Epithelial cell of proximal tubule (primary cell): ENCODE measurements around the gene GNPDA1. TPM values are rescaled to one million over a fixed set of nuclear protein-coding genes. Genes with fewer than 3 reads are reported as not detected.

Experiments used
- DNase-seq: peaks from one replicate; pipeline ENCODE4 v3.0.0-alpha.2; 2011; ENCODE audit warnings: low read depth
- H3K4me3 ChIP-seq: 2 replicates; pipeline ENCODE4 v1.5.1; 2011; ENCODE audit warnings: low read depth, mild to moderate bottlenecking, low read length
- total RNA-seq: library from RNA; depleted of rRNA; stranded (reverse); fragments of >200 nt; gene quantifications from 2 replicates; pipeline ENCODE4 v1.2.3, GENCODE V29; 2015
- TF ChIP-seq, protein P1 (sequence below): conservative IDR thresholded peaks from 2 replicates; pipeline ENCODE4 v1.5.1; 2012; ENCODE audit warnings: low read depth, mild to moderate bottlenecking, low read length

Gene GNPDA1
- total RNA-seq, 1 donor from 2014 or later, result 50.7 TPM

DNA sequence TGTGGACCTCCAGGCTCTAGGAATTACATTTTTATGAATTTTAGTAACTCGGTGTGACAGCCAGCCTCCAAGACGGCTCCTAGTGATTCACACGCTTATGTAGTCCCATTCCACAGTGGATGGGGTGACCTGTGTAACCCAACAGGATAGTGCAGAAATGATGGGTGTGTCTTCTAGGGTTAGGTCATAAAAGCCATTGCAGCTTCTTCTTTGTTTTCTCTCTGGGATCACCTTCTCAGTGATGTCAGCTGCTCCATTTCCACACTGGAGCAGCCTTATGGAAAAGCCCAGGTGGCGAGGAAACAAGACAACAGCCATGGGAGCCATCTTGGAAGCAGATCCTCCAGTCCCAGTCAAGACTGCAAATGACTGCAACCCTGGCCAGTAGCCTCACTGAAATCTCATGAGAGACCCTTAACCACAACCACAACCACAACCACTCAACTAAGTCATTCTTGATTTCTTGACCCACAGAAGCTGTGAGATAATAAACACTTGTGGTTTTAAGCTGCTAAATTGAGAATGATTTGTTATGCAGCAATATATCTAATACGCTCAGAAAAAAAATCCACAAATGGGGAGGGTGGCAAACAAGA, 5.1 kb upstream of the GNPDA1 start:
- no peak overlapping the region for H3K4me3 ChIP-seq
- TF ChIP-seq, protein P1, sequence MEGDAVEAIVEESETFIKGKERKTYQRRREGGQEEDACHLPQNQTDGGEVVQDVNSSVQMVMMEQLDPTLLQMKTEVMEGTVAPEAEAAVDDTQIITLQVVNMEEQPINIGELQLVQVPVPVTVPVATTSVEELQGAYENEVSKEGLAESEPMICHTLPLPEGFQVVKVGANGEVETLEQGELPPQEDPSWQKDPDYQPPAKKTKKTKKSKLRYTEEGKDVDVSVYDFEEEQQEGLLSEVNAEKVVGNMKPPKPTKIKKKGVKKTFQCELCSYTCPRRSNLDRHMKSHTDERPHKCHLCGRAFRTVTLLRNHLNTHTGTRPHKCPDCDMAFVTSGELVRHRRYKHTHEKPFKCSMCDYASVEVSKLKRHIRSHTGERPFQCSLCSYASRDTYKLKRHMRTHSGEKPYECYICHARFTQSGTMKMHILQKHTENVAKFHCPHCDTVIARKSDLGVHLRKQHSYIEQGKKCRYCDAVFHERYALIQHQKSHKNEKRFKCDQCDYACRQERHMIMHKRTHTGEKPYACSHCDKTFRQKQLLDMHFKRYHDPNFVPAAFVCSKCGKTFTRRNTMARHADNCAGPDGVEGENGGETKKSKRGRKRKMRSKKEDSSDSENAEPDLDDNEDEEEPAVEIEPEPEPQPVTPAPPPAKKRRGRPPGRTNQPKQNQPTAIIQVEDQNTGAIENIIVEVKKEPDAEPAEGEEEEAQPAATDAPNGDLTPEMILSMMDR, result no peak
- DNase-seq, result no peak

DNA sequence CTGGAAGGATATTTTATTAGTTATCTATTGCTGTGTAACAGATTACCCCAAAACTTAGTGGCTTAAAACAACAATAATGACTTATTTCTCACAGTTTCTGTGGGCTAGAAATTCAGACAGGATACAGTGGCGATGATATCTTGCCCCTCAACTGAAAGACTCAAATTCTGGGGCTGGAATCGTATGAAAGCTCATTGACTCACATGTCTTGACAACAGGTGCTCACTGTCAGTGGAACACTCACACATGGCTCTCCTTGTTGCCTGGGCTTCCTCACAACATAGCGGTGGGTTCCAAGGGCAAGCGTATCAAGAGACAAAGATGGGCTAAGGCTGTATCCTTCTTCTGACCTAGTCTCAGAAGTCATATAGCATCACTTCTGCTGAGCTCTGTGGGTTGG, 3.7 kb upstream of the GNPDA1 start:
- TF ChIP-seq, protein P1, result no peak
- DNase-seq, result no peak
- H3K4me3 ChIP-seq, result no peak overlapping the region

DNA sequence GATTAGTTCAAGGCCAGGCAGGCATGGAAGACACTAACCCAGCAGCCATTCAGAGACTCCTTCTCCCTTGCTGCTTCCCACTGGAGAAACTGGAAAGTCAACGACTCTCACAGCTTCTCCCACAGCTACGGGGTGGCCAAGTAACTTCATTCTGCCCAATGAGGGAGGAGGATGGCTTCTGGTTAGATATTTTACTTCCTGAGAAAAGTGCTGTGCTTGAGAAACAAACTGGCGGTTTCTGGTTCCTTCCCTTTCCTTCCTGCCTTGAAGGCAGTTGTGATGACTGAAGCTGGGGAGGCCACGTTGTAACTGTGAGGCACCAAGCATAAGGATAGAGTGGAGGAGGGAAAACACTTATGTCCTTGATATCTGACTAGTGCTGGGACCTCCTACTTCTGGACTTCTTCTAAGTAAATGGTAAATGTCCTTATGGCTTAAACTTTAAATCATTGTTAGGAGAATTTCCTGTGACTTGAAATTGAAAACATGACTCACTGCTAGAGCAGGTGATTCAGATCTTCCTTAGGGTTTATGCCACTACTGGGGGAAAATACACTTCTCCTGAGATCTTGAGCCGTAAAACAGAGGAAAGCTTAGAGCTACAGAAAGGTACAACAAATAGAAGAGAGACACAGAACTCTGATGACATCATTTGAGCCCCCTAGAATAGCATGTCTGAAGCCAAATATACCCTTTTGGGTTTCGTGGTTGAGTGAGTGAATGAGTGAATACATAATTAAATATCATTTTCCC, 3.1 kb upstream of the GNPDA1 start:
- TF ChIP-seq, protein P1, result no peak
- DNase-seq, result peak; percentile 60
- no peak overlapping the region for H3K4me3 ChIP-seq

DNA sequence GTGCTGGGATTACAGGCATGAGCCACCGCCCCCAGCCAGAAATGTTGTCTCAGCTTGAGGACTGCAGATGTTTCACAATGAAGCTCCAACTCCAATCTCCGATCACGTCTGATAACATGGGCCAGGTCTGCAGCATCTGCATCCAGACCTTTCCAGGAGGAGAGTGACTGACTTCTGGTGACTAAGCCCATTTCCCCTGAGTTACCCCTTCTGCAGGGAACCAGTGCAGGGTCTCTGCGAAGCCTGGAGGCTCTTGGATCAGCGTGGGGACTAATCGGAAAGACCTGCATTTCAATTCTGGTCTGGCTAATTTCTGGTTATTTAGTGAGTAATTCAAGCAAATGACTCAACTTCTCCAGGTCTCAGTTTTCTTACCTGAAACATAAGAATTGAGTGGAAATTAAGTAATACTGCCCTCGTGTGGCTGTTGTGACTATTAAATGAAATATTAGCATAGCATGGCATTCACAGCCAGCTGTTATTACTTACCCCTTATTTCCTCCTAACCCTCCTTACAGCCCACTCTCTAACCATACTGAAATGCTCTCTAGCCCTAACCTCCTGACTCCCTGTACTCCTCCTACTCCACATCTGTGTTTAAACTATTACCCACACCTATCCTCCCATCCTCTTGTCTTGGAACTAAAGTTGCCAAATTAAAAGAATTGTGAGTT, 2.2 kb upstream of the GNPDA1 start:
- no peak overlapping the region for H3K4me3 ChIP-seq
- TF ChIP-seq, protein P1, result peak; percentile 59
- peak; percentile 67 for DNase-seq

DNA sequence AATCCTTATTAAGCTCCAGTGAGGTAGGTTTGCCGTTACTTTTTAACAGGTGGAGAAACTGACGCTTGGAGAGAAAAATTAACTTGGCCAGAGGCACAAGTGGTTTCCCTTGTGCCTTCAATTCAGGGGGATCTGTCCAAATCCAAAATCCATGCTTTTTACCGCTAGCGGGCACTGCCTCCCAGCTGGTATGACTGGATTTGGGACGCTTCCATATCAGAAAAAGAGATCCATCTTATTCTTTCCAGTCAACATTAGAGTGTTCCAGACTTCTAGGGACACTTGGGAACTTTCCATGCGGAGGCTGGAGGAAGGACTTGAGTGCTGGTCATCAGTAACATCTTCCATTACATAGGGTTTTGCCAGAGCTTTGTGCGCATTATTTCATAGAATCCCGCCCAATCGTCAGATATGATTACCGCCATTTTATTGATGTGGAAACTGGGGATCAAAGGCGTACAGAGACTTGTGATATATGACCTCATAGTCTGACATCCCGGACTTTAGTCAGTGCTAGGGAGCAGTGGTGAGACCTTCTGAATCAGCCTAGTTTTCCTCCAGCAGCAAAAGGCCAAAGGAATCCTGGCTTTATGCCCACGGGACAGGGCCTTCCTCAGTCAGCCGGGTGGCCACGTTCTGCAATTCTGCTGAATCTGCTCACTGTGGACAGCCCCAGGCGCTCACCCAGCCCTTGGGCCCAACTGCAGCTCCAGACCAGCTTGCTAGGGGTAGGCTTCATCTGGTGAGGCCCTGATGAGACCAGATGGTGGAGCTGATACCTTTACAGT, 1.1 kb upstream of the GNPDA1 start:
- peak overlapping the region; percentile 87 for H3K4me3 ChIP-seq
- DNase-seq, result peak; percentile 82
- TF ChIP-seq, protein P1, result no peak

DNA sequence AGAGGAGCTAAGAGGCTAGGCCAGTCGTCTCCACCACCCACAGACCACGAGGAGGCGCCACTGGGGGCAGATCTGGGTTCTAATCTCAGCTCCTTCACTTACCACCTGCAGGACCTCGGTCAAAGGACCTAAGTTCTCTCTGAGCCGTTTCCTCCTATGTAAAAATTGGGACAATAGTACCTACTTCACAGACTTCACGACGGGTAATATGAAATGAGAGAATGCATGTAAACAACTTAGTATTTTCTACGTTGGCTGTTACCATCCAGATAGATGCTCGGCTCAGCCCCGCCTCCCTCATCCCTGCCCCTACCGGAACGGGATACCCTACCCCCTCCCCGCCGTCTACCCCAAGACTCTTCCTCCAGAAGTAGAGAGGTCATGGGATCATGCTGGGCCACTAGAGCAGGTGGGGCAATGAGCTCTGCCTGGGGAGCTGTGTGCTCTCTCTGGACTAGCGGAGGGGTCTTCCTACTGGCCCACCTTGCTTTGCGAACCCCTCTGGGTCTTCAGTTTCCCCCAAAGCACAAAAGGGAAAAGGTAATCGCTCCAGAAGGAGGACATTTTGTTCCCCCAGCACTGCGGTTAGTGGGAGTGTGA, 541 bp downstream of the GNPDA1 start:
- TF ChIP-seq, protein P1, result peak; percentile 77
- DNase-seq, result no peak
- peak overlapping the region; percentile 87 for H3K4me3 ChIP-seq
